ENCODE results near the gene NDUFA1.
"Not testable (repeated sequence)": the region's sequence is repeated elsewhere in the genome, so short reads cannot be mapped to it uniquely, and the experiment has no call there.

The NDUFA1 gene

DNA sequence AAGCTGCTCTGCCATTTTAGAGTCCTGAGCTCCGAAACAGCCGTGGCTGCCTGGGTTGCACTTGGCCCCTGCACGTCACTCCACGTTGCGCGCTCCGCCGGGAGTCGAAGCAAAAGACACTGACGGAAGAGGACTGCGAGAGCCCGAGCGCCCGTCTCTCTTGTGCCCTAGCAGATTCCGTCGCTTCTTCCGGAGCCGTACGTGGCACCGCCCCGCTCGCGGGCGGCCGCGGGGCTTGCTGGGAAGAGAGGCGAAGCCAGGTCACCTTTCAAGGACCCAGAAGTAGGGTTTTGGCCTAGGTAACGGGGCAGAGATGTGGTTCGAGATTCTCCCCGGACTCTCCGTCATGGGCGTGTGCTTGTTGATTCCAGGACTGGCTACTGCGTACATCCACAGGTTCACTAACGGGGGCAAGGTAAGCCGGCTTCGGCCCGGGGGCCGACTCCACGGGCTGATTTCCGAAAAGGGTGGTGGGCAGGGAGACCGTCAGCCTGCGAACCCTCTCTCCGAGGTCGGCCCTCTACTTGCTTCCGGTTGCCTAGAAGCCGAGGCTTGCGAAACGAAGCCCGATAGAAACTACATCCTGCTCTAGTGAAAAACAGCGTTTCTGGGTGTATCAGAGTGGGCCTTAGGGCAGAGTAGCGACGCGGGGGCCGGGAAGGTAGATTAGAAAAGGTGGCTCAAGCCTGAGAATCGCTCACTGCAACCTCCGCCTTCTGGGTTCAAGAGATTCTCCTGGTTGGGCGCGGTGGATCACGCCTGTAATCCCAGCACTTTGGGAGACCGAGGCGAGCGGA lies at the start of gene NDUFA1, which contains the start of gene RNF113A:
Gene NDUFA1 (plus strand): TSS at position 234 of the 797 bp plus-strand sequence. CDS start 80 bp downstream, at position 314.
Gene RNF113A (minus strand): TSS at position 135 of the 797 bp plus-strand sequence. CDS start 120 bp downstream, at position 15.
- DNase-seq = peak; percentile 83

DNA sequence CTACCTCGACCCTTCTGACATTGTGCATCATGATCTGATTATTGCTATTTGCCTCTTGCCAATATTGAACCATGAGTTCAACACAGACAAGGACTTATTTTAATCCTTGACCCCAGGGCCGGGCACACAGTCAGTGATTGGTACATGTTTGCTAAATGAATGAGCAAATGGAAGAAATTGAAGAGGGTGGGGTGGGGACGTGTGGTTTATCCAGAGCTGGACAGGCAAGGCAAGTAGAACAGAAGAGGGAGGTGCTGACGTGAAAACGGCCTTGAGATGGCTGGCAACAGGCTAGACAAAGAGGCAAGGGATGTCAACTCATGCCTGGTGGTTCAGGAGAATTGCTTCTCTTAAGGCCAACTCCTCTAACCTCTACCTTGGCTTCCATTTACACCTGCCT lies 47.4 kb upstream of the NDUFA1 start:
- not testable (repeated sequence) for DNase-seq

DNA sequence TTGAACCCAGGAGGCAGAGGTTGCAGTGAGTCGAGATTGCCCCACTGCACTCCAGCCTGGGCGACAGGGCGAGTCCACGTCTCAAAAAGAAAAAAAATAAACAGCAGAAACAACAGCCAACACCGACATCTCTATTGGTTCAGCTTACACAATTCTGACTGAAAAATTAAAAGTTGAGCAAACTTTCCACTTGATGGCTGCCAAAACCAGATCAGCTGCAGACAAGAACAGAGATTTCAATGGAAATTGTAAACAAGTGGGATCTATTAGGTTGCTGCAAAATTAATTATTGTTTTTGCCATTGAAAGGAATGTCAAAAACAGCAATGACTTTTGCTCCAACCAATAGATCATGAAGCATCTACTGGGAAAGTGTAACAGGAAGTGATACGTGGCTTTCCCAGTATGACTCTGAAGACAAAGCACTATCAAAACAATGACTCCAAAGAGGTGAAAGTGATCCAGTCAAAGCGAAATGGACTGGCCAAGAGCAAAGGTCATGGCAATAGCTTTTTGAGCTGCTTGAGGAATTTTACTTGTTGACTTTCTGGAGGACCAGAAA lies 45.2 kb upstream of the NDUFA1 start:
- DNase-seq = no peak

DNA sequence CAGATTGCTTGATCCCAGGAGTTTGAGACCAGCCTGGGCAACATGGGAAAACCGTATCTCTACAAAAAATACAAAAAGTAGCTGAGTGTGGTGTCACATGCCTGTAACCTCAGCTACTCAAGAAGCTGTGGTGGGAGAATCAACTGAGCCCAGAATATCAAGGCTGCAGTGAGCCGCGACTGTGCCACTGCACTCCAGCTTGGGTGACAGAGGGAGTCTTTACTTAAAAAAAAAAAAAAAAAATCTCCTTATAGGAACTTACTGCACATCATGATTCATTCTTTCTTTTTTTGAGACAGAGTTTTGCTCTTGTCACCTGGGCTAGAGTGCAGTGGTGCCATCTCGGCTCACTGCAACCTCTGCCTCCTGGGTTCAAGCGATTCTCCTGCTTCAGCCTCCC lies 43.2 kb upstream of the NDUFA1 start:
- DNase-seq = no peak

DNA sequence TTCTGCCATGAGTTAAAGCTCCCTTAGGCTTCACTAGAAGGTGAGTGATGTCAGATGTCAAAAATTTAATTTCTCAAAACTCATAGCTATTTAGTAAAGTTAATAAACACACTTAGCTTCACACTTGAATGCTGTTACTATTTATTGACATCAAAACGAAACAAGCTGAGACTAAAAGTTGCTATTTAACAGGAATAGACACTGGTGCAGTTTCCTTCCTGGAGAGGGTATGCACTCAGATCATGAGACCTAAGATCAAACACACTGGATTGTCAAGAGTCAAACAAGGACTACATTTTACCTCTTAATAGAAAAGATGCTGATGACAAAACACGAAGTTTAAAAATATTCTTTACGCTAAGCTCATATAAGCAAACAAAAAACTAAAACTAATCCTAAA lies 37.7 kb upstream of the NDUFA1 start:
- no peak for DNase-seq

DNA sequence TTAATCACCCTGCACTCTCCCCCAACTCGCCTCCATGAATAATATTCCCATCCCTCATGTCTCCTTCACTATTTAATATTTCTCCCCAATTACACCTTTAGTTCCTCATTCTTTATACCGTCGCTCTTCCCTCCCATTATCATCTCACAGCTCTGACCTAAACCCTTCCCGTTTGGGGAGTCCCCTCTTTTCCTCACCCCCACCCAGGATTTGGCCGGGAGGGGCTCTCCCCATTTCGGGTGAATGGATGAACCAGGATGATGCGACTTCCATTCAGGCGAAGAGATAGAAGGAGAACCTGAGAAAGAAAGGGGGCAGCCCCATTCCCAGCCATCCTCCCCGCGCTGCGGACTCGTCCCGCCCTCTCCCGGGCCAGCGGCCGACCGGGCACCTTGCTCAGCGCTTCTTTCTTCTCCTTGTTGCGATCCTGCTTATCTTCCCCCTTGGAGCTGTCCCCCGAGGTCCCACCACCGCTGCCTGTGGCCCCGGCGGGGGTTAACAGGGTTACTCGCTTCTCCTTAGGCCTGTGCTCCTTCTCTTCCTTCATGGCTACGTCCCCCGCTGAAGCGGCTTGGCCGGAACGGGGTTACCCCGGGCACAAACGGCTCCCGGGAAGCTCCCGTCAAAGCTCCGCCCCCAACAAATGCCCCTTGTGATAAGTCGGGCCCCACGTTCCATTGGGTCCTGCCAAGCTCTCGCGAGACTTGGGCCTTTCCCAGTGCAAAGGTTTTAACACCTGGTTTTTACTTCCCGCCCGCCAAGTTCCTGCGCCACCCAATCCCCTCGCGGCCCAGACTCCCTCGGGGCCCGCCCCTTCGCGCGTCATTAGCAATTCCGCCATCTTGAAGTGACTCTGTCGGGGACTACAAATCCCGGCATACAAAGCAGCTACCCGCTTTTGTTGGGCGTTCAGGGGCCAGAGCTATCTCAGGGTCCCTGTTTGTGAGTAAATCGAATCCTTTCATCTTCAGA lies 19.0 kb upstream of the NDUFA1 start, which contains the start of gene UPF3B:
Gene UPF3B (minus strand): TSS at position 582 of the 972 bp plus-strand sequence. CDS start 35 bp downstream, at position 547.
- peak; percentile 94 for DNase-seq

DNA sequence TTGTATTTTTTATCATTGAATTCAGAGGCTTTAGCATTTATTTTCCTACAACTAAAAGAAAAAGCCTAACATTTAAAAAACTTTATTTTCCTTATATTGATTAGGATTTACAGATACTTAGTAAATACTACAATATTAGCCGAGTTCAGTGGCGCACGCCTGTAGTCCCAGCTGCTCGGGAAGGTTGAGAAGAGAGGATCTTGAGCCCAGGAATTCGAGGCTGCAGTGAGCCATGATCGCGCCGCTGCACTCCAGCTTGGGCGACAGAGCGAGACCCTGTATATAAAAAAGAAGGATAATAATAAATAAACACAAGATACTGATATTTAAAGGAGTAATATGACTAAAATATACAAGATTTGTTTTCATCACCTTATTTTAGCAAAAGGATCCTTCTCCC lies 18.2 kb upstream of the NDUFA1 start:
- no peak for DNase-seq

DNA sequence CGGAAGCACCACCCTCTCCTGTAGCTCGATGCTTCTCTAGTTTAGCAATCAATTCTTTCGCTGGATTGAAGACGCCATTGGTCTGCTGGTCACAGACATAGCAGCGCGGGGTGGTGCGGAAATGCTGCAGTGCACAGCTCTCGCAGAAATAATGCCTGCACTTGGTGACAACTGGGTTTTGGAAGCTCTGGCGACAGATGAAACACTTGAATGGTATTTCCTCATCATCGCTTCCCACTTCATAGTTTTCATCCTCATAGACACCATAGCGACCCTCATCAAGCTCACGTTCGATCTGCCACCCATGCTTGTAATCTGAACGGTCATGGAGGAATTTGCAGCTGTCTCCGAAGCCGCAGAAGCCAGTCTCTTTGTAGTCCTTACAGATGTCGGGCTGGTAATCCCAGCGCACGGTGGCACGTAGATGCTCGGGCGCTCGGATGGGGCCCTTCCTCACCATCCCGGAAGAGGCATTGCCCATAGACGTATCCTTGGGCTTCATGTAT lies 953 bp upstream of the NDUFA1 start:
- peak; percentile 23 for DNase-seq

DNA sequence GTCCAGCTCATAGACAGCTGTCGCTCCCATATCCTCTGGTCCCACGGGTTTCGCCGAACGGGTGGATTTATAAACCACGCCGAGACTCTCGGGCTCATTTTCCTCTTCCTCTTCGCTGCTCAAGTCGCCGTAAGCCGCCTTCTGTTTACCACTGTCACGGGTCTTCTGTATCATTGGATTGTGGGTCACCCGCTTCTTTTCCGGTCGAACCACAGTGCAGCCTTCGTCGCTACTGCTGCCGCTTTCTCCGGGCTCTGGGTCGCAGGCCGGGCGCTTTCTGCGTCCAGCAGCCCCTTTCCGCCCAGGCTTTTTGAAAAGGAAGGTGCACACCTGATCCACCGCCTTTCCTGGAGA lies 410 bp upstream of the NDUFA1 start:
- DNase-seq = no peak

DNA sequence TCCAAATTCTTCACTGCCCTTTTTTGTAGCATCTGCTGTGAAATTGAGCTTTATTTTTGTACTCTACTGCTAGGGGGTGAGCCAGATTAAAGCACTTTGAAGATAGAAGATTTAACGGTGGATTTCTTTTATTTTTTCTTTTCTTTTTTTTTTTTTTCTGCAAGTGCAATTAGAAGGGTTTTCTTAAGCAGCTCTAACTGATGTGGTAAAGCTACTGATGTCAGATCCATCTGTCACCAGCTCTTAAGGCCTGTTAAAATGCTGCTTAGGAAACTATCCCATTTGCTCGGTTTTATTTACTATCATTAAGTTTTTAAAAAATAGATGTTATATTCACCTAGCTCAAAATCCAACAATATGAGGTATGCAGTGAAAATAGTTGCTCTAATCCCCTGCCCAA lies 7.1 kb downstream of the NDUFA1 start:
- DNase-seq = no peak

DNA sequence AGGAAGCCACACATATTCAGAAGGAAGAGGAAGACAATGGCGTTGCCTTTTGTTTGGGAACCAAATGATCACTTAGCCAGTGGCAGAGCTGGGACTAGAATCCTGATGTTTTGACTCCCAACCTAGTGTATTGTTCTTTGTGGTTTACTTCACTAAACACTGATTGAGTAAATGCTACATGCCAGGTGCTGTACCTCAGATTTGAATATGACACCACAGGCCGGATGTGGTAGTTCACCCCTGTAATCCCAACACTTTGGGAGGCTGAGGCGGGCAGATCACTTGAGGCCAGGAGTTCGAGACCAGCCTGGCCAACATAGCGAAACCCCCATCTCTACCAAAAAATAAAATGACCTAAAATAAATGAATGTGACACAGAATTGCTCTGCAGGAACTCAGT lies 8.4 kb downstream of the NDUFA1 start:
- DNase-seq = peak; percentile 3

DNA sequence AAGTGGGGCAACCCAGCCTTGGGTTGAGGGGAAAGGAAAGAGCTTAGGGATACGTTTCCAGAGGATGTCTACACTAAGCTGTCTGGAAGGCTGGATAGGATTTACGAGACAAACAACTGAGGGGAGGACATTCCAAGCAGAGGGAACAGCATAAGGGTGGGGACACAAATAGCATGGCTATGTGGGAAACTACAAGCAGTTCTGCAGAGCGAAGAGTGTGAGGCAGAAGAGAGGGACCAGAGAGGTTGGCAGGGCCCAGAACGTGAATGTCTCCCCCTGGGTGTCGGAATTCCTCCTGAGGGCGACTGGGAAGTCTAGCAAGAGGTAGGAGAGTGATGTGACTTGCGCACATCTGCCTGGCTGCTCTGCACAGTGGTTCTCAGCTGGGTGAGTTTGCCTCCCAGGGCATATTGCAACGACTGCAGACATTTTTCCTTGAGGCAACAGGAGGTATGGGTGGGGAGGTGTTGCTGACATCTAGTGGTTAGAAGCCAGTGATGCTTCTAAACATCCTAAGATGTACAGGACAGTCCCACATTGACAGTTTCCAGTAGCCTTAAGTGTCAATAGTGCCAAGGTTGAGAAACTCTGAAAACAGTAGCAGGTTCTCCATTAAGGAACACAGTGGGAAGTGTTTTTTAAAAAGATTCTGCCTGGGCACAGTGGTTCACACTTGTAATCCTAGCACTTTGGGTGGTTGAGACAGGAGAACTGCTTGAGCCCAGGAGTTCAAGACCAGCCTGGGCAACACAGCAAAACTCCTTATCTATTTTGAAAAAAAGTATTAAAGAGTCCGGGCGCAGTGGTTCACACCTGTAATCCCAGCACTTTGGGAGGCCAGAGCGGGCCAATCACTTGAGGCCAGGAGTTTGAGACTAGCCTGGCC lies 9.2 kb downstream of the NDUFA1 start:
- peak; percentile 27 for DNase-seq

DNA sequence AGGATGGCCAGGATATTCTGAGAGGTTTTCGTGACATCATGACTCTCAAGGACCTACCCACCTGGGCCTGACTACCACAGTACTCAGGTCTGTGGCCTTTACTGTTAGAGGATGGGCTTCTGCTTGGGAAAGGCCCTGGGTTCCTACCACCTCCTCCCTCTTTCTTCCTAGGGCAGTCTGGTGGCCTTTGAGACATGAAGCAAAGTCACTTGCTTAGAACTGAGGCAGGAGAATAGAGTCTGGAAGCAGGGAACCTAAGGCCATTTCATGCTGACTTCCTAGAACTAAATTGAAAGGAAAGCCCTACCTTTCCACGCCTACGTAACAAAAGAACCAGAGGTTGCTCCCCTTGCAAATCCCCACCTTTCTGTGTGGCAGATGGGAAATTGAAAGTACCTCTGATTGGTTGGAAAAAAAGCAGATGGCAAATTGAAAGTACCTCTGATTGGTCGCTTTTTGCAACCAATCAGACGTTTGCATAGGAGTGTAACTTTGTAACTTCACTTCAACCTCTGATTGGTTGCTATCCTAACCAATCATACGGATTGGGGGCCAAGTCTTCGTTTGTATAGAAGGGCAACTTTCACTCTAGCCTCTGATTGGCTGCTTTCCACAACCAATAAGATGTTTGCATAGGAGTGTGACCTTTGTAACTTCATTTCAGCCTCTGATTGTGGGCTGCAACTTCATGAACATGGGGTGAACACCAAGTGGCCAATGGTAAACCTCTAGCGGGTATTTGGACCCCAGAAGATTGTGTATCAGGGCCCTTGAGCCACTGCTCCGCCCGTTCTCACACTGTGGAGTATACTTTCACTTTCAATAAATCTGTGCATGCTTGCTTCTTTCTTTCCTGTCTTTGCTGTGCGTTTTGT lies 14.2 kb downstream of the NDUFA1 start:
- no peak for DNase-seq

DNA sequence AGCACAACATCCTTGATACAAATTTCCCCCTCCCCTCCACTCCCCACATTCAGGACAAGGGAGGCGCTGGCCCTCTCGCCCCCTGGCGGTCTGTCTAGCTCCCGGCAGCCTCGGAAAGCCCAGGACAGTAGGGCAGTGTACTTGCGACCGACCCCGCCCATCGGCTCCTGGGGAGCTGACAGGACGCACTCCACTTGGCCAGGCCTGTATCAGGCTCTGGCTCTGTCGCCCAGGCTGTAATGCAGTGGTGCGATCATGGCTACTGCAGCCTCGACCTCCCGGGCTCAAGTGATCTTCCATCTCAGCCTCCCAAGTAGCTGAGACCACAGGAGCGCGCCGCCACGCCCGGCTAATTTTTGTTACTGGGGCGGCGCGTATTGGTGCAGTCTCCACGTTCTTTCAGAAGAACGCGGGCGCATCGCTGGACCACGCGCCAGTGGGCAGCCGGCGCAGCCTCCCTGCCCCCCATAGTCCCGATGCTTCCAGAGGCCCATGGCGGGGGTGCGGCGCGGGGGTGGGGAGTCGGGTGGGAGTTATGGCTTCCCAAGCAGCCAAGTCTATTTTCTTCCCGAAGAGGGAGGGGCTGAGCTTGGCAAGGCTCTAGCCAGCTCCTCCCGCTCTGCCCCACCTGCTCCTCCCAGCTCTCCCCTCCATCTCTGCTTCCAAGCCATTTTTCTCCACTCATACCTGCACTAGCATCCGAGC lies 16.2 kb downstream of the NDUFA1 start:
- DNase-seq = peak; percentile 59

DNA sequence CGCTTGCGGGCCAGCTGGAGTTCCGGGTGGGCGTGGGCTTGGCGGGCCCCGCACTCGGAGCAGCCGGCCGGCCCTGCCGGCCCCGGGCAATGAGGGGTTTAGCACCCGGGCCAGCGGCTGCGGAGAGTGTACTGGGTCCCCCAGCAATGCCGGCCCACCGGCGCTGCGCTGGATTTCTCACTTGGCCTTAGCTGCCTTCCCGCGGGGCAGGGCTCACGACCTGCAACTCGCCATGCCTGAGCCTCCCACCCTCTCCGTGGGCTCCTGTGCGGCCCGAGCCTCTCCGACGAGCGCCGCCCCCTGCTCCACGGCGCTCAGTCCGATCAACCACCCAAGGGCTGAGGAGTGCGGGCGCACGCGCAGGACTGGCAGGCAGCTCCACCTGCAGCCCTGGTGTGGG lies 19.0 kb downstream of the NDUFA1 start:
- not testable (repeated sequence) for DNase-seq

DNA sequence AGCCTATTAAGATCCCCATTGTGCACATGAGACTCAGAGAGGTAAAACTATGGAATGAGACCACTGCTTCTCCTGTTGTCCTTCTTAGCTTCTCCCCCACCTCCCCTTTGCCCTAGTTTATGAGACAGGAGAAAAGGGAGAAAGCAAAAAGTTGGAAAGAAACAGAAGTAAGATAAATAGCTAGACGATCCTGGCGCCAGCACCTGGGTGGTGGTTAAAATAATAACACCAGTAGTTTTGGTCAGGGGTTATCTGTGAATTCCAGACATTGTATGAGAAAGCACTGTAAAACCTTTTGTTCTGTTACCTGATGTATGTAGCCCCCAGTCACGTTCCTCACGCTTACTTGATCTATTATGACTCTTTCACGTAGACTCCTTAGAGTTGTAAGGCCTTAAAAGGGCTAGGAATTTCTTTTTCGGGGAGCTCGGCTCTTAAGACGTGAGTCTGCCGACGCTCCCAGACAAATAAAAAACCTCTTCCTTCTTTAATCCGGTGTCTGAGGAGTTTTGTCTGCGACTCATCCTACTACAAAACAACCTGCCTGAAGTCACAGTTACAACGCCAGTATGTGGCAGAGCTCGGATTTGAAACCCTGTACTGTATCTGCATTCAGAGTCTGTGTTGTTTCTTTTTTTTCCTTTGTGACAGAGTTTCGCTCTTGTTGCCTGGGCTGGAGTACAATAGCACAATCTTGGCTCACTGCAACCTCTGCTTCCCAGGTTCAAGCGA lies 20.5 kb downstream of the NDUFA1 start:
- not testable (repeated sequence) for DNase-seq

DNA sequence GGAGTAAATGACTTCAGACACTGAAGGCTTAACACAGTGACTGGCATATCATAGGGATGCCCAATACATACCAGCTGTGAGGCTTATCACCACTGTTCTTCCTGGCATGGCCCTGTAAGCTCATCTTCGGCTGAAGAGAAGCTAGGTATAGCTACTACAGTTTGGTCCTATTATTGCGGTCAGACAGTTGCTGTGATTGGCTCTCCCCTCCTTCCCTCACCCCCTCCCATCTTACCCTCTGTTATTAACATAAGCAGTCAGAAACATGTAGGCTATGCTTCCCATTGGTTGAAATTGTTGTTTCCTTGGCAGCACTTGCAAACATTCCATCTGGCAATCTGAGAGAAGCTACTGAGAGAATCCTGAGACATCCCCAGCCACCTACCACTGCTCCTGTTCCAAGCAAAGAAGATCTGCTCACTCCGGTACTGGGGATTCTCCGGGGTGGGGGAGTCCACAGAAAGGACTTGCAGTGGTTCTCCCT lies 24.3 kb downstream of the NDUFA1 start, which contains the start of gene AKAP14:
Gene AKAP14 (plus strand): TSS at position 51 of the 484 bp plus-strand sequence. CDS start 7,331 bp downstream, outside the sequence.
- DNase-seq = no peak

DNA sequence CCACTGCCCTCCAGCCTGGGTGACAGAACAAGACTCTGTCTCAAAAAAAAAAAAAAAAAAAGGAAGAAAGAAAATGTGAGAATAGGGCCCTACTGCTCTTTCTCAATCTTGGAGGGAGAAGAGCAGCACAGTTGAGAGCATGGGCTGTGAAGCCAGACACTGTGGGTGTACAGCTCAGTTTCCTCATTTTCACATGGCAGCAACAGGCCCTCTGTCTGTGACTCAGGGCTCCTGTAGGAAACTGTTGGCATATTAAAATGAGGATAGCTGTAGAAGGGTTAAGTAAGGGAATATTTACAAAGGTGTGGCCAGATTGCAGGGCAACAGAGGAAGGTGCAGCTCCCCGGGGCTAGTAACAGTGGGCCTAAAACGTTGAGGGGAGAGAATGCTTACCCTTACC lies 27.5 kb downstream of the NDUFA1 start:
- no peak for DNase-seq

DNA sequence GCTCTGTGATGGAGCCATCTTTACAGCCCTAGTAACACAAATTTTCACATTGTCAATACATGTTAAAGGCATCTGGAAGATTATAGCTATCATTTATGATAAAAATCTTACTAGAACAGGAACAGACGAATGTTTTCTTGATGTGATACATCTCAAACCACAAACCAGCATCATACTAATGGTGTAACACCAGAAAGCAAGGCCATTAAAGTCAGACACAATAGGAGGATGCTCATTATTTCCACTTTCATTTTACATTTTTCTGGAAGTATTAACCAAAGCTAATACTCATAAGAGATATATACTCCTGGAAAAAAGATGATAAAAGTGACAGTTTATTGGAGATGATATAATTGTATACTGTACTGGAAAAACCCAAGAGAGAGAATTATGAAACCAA lies 29.3 kb downstream of the NDUFA1 start:
- DNase-seq = no peak

Data from stimulated activated CD4-positive, alpha-beta T cell treated with anti-CD3 and anti-CD28 coated beads, Interleukin-4, amount 100 ng/mL, for 24 hours (primary cell).